Kidney (tissue), 14 donors: ENCODE results near the gene KIDINS220. TPM values are rescaled to one million over a fixed set of nuclear protein-coding genes. Genes with fewer than 3 reads are reported as not detected.
A peak's percentile ranks its signal among the peaks of the same experiment; 100 is the strongest.

ENCODE experiments used
- DNase-seq, 5 donors: peaks; one replicate each; pipeline ENCODE4 v3.0.0-alpha.2; 2013 to 2020
- FAIRE-seq: peaks from 2 replicates; lab custom pipeline; 2012; peaks lifted over from hg19 to GRCh38; lab: Jason Lieb, UNC
- H3K27ac ChIP-seq, 2 donors: one replicate each; pipeline ENCODE4 v1.7.0; 2013; ENCODE audit warnings: low read depth in 2 of 2, low read length in 2 of 2, inconsistent platforms in 1 of 2
- H3K27me3 ChIP-seq: one replicate; pipeline ENCODE4 v1.7.1; 2013; ENCODE audit warnings: low read length, inconsistent platforms; ENCODE audit not compliant: control insufficient read depth, insufficient read depth
- H3K36me3 ChIP-seq, 3 donors: one replicate each; pipeline versions ENCODE4 v1.7.0 to v1.7.1; 2013; ENCODE audit warnings: low read length in 3 of 3, control low read depth in 1 of 3, inconsistent platforms in 1 of 3; ENCODE audit not compliant: insufficient read depth in 3 of 3, control insufficient read depth in 2 of 3
- H3K4me1 ChIP-seq, 3 donors: one replicate each; pipeline versions ENCODE4 v1.7.0 to v1.7.1; 2013; ENCODE audit warnings: low read length in 3 of 3, inconsistent platforms in 1 of 3, low read depth in 1 of 3; ENCODE audit not compliant: control insufficient read depth in 2 of 3, insufficient read depth in 2 of 3
- H3K4me3 ChIP-seq, 3 donors: one replicate each; pipeline versions ENCODE4 v1.7.0 to v1.8.1; 2013; ENCODE audit warnings: low read length in 3 of 3, control low read depth in 1 of 3, inconsistent platforms in 1 of 3
- H3K9ac ChIP-seq, 3 donors: one replicate each; pipeline versions ENCODE4 v1.7.0 to v1.7.1; 2013; ENCODE audit warnings: low read length in 3 of 3, control low read depth in 1 of 3, inconsistent platforms in 1 of 3
- H3K9me3 ChIP-seq, 3 donors: one replicate each; pipeline versions ENCODE4 v1.7.0 to v1.7.1; 2013; ENCODE audit warnings: low read length in 3 of 3, control low read depth in 1 of 3, inconsistent platforms in 1 of 3; ENCODE audit not compliant: control insufficient read depth in 2 of 3, insufficient read depth in 1 of 3
- intact Hi-C: fragments of 100-400 bp; cut with DNase I; formaldehyde crosslinking; loops from one replicate; pipeline ENCODE4 v1.11.1; 2022
- polyA plus RNA-seq: library from polyadenylated mRNA; stranded (reverse); fragments of 350-450 nt; fragmentation: Illumina TruSeq; extraction: RNeasy Lipid Tissue Mini Kit (QIAGEN cat#74804); gene quantifications from one replicate; pipeline ENCODE4 v1.2.3, GENCODE V29; 2014; ENCODE audit warnings: low read depth, low replicate concordance; ENCODE audit not compliant: insufficient read depth
- total RNA-seq: library from RNA; stranded (reverse); fragmentation: NEBNext Ultra II Directional; extraction: Animal tissue kit (Norgen Biotek cat#: 25700); gene quantifications from one replicate; pipeline ENCODE4 v1.2.1, GENCODE V29; 2021
- TF ChIP-seq, protein P1 (sequence below): IDR thresholded peaks from 3 replicates; pipeline ENCODE4 v1.5.1; 2012; ENCODE audit warnings: mild to moderate bottlenecking, moderate library complexity, borderline replicate concordance; ENCODE audit not compliant: insufficient read depth; ENCODE audit errors: extremely low read depth
- donor health status: control.
- donor health status: control.
- donor health status: control.
- donor health status: control.
- donor health status: control.
- donor health status: DM: yes; HTN: yes; CAD: no.
- donor health status: Normal renal cell carcinoma (clear cell type).

KIDINS220 gene
- total and polyA plus RNA-seq, 2 donors from 2014 or later, result 12.3 to 56.6 TPM

GRCh38 chr2:8684540-8684877 lies 152.9 kb downstream of the KIDINS220 start:
- no peaks in the 10 kb centered on the region for H3K36me3 ChIP-seq
- TF ChIP-seq, protein P1, sequence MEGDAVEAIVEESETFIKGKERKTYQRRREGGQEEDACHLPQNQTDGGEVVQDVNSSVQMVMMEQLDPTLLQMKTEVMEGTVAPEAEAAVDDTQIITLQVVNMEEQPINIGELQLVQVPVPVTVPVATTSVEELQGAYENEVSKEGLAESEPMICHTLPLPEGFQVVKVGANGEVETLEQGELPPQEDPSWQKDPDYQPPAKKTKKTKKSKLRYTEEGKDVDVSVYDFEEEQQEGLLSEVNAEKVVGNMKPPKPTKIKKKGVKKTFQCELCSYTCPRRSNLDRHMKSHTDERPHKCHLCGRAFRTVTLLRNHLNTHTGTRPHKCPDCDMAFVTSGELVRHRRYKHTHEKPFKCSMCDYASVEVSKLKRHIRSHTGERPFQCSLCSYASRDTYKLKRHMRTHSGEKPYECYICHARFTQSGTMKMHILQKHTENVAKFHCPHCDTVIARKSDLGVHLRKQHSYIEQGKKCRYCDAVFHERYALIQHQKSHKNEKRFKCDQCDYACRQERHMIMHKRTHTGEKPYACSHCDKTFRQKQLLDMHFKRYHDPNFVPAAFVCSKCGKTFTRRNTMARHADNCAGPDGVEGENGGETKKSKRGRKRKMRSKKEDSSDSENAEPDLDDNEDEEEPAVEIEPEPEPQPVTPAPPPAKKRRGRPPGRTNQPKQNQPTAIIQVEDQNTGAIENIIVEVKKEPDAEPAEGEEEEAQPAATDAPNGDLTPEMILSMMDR, result no peak
- DNase-seq (peak in 4 of 5 donors; percentile 26 to 70 (median 63)), FAIRE-seq (no peak)
- H3K9ac ChIP-seq, result peak overlapping the region; percentile 50 to 81 (median 60)
- H3K27me3 ChIP-seq, result no peaks in the 10 kb centered on the region
- H3K4me1 ChIP-seq, result peaks cover 2 to 7% (median 6%) of the 10 kb centered on the region in 3 donors
- H3K27ac ChIP-seq, result peak overlapping the region; percentile 84 to 88
- intact Hi-C loops, result loop anchor here (10.0 kb wide), 1 partner anchor 960 kb away; no protein-coding TSS in a partner anchor
- no peaks in the 10 kb centered on the region for H3K9me3 ChIP-seq
- H3K4me3 ChIP-seq, result peak overlapping the region; percentile 62 to 95 (median 88)

DNA sequence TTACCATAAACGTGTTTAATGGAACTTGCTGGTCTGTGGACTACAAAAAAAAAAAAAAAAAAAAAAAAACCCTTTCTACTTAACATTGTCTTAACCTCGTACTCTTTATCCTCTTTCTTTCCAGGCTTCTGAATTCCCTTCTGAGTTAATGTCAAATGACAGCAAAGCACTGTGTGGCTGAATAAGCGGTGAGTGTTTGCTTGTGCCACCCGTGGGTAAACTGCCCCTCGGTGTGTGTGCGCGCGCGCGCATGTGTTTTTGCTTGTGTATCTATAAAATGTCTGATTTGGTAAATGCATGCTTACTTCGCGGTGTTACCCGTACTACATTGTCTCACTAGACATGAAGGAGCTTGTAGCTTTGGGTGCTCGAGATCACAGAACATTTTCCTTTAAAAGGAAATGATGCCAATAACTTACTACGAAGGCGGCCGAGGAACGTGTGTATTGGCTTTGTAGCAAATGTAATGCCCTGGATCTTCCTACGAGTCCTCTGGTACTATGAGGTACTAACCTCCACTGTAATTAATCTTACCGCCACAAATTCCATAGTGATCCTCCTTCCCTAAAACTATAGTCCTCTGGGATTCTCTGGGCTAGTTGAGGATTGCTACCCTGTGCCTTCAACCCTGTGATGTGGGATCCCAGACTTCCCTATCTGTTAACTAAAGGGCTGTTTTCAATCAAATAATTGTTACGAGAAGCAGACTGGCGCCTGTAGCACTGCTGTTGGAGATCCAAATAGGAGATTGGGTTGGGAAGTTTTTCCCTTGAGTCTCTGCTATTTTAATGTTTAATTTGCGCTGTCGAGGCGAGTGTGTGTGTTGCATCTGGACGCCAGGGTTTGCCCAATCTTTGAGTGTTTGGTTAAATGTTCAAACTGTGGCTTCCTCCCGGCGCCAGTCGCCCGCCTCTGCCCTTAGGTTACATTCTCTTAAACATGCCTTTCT lies 154.4 kb downstream of the KIDINS220 start:
- Histone ChIP-seq H3K27ac (peak overlapping the region; percentile 90 to 93), H3K9me3 (no peaks in the 10 kb centered on the region), H3K9ac (peak overlapping the region; percentile 70 to 92 (median 91)), H3K27me3 (no peaks in the 10 kb centered on the region), H3K4me3 (peak overlapping the region; percentile 88 to 95 (median 95)), H3K36me3 (no peaks in the 10 kb centered on the region), H3K4me1 (peaks cover 2 to 7% (median 6%) of the 10 kb centered on the region in 3 donors)
- intact Hi-C loops, result loop anchor here (10.0 kb wide), 1 partner anchor 958 kb away; no protein-coding TSS in a partner anchor
- FAIRE-seq (no peak), DNase-seq (peak in 4 of 5 donors; percentile 38 to 77 (median 74))
- TF ChIP-seq, protein P1, result no peak

DNA sequence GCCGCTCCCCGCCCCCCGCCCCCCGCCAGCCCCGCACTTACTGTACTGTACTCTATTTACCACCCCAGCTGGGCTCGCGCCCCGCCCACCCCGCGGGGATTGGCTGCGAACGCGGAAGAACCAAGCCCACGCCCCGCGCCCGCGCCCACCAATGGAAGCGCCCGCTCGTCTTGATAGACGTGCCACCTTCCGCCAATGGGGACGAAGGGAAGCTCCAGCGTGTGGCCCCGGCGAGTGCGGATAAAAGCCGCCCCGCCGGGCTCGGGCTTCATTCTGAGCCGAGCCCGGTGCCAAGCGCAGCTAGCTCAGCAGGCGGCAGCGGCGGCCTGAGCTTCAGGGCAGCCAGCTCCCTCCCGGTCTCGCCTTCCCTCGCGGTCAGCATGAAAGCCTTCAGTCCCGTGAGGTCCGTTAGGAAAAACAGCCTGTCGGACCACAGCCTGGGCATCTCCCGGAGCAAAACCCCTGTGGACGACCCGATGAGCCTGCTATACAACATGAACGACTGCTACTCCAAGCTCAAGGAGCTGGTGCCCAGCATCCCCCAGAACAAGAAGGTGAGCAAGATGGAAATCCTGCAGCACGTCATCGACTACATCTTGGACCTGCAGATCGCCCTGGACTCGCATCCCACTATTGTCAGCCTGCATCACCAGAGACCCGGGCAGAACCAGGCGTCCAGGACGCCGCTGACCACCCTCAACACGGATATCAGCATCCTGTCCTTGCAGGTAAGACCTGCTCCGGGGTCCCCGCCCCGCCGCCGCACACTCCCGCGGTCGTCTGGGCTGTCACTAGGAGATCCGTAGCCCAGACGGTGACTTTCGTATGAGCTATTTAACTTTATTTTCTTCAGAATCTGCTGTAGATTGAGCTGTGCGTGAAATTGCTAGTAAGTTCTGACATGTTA lies 155.4 kb downstream of the KIDINS220 start, which contains the start of gene ID2:
ID2 (plus strand) TSS at position 271 of the 907 bp plus-strand sequence; CDS start at position 381, 110 bp downstream.
- peak within 1 kb of the TSS; percentile 70 to 92 (median 91) for H3K9ac ChIP-seq
- FAIRE-seq (peak; percentile 6), DNase-seq (peak; percentile 100)
- H3K4me1 ChIP-seq, result peaks cover 2 to 7% (median 6%) of the 10 kb centered on the region in 3 donors
- H3K27me3 ChIP-seq, result no peaks in the 10 kb centered on the region
- H3K4me3 ChIP-seq, result peak within 1 kb of the TSS; percentile 88 to 95 (median 95)
- H3K27ac ChIP-seq, result peak within 1 kb of the TSS; percentile 91 to 98
- intact Hi-C loops, result loop anchor here (10.0 kb wide), 1 partner anchor 957 kb away; no protein-coding TSS in a partner anchor
- no peaks in the 10 kb centered on the region for H3K36me3 ChIP-seq
- no peaks in the 10 kb centered on the region for H3K9me3 ChIP-seq
- TF ChIP-seq, protein P1, result no peak
